CD4-positive, alpha-beta T cell treated with Interleukin-15 for 1 hour (primary cell): Measurements from ENCODE around the gene PTH1R.

ENCODE experiments used
- DNase-seq: peaks from one replicate; pipeline ENCODE4 v3.0.0-alpha.2; 2020

Gene PTH1R

DNA sequence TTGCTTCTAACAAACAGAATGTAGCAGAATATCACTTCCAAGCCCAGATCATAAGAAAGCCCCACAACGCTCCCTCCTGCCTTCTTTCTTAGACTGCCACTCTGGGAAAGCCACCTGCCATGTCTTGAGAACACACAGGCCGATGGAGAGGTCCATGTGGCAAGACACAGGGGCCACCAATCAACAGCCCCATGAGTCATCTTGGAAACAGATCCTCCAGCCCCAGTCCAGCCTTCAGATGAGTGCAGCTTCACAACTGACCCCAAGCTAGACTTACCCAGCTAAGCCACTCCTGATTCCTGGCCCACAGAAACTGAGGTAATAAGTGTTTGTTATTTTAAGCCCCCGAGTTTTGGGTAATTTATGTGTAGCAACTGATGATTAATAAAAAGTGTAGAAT, 39.7 kb downstream of the PTH1R start:
- DNase-seq, result no peak

DNA sequence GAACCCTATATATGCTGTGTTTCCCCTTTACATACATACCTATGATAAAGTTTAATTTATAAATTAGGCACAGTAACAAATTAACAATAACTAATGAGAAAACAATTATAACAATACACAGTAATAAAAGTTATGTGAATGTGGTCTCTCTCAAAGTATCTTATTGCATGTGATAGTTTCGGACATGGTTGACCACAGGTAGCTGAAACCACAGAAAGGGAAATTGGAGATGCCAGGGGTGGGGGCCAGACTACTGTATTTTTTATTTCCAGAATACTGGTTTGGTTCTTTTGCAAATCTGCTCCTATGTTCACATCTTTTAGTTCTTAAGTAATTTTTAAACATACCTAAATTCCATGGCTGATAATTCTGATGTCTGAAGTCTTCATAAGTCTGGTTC, 40.7 kb downstream of the PTH1R start:
- DNase-seq, result no peak

DNA sequence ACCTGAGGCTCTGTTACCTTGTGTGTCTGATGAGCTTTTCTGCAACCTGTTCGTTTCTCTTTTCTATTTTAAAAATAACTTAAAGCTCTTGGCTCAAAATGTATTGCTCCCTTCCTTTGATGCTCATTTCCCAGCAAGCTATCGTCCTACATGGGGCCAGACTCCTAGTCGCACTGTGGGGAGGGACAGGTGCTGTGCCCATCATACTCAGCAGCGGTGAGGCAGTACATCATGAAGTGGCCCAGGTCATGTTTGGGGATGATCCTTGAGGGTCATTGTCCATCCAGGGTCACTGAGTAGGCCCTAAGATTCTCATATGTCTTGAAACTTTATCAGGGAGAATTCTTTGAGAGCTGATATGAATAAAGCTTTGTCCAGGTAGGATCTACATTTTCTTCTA, 41.1 kb downstream of the PTH1R start:
- DNase-seq, result no peak

DNA sequence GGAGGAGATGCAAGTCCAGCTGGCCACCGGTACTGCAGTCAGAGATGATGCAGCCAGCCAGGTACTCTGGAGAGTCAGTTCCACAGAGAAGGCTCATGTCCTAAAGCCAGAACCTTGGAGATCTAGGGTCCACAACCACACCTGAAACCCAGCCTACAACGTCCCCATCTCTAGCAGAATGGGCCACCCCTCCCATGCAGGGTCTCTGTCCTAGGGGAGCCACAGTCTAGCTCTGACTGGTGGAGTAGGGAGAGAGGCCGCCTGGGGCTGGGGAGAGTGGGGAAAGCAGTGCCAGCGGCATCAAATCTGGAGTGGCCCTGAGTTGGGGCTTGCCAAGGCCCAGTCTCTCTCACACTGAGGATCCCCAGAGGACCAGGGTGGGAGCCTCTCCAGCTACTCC, 43.5 kb downstream of the PTH1R start:
- DNase-seq, result no peak

DNA sequence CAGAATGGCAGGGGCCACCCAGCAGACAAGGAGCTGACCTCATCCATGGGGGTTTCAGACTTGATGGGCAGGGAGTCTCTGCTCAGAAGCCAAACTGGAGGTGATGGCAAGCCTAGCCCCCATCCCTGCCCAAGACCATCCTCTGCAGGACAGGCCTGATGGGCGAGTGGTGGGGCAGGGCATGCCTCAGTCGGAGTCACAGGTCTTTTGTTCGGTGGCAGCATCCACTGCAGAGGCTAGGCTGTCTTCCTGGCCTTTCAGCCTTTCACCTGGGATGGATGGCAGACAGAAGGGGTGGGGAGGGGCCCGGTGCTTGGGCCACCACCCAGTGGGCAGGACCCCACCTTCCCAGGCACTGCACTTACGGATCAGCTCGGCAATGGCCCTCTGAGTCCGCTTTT, 44.4 kb downstream of the PTH1R start:
- peak; percentile 6 for DNase-seq

DNA sequence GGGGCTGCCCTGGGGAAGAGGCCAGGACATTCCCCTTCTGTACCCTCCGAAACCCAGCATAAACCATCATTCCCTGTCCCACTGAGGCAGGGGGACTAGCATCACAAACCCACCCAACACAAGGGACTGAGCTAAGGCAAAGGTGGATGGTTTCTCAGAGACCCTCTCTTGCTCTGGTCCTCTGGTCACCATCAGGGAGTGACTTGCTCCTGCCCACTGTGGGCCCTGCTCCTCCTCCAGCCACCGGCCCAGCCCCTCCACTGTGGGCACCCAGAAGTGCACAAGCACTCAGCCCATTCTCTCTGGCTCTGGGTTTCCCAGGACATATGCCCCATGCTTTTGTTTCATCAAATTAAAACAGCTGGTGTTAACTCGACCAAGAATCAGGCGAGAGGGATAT, 44.9 kb downstream of the PTH1R start:
- peak; percentile 8 for DNase-seq

DNA sequence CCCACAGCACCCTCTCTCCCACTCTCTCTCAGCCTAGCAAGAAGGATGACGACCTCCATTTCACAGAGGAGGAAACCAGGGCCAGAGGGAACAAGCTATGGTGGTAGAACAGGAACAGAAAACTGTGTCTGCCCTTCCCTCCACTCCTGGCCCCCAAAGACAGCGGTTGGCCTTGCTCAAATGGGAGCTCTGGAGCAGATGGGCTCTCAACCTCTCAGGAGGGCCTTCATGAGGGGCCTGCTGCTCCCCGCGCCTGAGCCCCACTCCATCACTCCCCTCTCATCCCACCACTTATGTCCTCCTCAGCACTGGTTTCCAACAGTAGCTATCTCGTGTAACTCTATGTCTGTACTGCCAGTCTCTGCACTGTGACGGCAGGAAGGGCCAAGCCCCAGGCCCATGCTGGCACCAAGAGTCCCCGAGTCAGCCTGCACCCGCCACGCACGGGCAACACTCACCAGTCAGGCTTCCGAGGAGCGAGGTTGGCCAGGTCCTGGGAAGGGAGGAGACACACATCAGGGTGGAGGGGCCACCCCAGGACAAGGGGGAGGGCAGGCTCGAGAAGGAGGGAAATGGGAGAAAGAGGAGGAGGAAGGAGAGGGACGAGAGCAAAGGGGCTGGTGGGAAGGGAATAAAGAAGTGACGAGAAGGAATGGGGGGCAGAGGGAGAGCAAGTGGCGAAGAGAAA, 45.5 kb downstream of the PTH1R start:
- DNase-seq, result peak; percentile 4

DNA sequence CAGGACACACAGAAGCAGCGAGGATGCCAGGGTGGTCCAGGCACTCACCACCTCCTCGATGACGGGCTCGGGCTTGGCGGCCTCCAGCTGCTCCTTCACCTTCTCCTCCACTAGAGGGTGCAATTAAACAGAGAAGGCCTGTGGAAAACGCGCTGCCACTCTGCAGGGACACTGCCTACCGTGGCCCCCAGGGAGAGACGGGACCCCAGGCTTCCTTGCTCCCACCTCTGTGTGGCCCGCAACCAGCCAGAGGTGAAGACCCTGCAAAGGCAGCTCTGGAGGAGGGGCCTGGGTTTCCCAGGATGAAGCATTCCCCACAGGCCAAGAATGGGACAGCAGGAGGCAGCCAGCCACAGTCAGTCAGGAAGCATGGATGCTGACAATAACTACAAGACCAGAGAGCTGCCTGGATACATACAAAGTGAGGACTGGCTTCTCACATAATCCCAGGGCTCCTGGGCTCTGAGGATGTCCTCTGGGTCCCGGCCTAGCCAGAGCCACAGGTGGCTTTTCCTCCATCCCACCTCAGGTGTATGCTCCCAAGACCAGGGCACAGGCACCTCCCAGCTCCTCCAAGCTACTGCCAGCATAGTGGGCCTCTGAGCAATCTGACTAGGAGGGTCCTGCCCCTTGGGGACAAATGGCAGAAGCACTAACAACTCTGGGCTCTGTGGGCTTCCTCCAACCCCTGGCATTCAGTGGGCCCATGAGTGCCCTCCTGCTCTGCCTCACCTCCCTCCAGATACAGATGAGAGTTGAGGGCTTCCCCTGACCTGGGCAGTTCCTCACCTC, 46.2 kb downstream of the PTH1R start:
- peak; percentile 41 for DNase-seq

DNA sequence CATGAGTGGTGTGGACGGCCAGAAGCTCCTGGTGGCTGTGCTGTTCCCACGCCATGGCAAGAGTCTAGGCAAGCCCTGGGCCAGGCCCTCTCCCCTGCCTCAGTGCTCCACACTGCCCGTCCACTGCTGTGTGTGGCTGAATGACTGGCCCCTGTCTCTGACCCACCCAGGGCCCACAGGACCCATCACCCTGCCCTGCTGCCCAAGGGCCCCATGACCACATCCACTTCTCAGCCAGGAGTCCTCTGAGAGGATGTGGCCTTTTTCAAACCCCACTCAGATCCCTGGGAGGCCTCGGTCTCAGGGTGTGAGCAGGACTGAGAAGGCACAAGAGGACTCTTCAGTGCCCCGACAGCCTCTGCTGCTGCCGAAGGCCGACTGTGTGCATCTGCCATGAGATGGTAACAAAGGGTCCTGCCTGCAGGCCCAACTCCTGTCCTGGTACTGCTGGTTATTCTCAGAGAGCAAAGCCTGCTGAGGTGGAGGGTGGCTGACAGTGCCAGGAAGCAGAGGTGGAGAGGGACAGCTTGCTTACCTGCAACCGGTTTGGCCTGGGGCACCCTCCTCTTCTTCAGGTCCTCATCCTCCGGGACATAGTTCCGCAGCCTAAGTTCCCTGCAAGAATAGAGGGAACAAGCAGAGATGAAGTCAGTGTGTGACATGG, 47.5 kb downstream of the PTH1R start:
- DNase-seq, result peak; percentile 13

DNA sequence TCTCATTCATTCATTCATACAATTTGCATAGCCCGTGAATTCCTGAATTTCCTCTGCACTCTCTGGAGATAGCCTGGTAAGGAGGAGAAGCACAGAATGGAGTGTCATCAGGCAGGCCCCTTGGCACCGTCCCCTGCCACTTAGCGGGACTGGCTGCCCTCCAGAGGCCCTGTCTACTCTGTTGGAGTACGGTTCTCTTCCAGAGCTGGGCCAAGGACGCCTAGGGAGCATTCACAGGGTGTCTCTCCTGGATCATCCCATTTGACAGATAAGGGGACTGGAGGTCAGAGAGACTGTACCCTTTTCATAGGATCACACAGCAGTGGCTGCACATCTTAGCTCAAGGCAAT, 48.0 kb downstream of the PTH1R start:
- DNase-seq, result no peak

DNA sequence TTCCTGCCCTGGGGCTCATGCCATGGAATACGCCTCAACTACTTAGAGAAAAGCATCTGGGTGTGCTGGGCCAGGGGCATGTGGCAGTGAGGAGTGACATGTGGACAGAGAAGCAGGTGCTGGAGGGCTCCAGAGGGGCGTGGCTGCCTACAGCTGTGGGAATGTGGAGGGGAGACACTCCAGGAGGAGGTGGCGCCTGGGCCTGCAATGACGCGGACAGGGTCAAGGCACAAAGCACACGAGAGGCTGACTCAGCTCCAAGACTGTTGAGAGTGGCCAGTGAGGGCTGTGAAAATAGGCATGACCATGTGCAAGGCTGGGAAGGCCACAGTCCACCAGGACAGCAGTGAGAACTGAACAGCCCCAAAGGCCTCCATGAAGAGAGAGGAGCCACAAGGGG, 48.5 kb downstream of the PTH1R start:
- peak; percentile 15 for DNase-seq

DNA sequence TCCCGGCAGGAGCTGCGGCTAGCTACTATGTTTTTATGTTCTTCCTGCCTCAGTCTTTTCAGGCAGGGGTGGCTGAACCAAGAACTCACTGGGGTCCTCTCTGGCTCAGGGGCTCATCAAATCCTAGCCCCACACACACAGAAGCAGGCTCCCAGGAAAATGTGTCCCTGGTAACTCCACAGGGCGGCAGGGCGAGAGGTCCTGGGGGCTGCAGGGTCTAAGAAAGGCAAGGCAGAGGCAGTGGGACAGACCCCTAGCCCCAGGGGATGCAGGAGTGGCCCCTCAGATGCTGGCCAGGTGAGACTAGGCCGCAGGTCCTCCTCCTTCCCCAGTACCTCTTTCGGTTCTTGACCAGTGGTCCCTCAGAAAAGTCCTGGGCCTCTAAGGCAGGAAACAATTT, 48.9 kb downstream of the PTH1R start:
- DNase-seq, result no peak

DNA sequence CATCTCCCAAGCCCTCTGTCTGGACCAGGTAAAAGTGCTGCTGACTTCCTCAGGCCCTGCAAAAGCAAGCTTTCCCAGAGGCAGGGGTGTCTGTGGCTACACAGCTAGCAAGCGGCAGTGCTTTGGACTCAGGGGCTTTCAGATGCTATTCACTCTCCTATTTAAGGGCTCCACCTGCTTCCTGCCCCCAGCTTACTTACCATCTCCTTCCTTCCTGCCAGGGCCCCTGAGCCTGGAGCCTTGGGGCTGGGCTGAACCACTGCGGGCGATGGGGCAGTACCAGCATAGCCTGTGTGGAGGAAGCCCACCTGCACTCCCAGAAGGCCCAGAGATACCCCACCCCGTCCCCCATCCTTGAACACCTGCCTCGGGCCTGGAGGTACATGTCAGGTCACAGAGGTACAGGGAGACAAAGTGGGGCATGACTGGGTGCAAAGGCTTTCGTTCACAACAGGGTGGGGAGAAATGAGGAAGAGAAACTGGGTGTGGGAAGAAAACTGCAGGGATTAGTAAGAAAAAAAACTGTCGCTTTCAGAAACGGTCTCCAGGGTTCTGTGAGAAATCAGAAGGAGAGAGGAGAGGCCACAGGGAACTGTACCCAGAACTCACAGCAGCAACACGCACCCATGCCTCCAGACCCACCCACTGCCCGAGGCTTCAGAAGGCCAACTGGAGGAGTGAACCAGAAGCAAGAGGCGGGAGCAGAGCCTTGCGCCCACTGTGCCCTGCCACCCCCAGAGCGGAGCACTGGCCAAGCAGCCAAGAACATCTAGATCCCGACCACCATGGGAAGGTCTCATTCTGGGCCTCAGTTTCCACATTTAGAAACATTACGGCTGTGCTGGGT, 49.6 kb downstream of the PTH1R start:
- peak; percentile 59 for DNase-seq

DNA sequence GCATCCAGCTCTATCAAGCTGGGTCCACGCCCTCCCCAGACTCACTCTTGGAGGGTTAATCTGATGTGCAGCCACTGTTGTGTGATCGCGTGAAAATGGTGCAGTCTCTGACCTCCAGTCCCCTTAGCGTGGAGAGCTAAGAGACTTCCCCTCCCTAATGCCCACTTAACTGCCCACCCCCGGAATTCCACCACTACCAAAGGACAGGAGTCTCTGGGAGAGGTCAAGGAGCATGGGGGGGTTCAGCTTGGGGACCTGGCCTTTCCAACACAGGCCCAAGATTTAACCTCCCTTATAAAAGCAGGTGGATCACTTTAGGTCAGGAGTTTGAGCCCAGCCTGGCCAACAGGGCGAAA, 50.2 kb downstream of the PTH1R start:
- DNase-seq, result no peak

DNA sequence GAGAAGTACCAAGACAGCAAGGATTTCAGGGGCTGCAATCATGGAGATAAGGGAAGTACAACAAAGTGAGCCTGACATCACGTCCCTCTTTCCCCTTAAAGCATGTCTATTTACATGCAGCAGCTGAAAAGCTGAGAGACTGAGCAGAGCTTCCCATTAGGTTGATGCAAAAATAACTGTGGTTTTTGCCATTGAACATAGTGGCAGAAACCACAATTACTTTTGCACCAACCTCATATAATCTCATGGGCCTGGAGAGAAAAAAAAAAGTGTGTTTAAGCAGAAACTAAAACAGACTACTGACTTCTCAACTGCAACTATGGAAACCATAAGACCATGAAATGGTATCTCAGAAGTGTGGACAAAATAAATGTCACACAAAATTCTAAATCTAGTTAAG, 50.8 kb downstream of the PTH1R start:
- peak; percentile 13 for DNase-seq

DNA sequence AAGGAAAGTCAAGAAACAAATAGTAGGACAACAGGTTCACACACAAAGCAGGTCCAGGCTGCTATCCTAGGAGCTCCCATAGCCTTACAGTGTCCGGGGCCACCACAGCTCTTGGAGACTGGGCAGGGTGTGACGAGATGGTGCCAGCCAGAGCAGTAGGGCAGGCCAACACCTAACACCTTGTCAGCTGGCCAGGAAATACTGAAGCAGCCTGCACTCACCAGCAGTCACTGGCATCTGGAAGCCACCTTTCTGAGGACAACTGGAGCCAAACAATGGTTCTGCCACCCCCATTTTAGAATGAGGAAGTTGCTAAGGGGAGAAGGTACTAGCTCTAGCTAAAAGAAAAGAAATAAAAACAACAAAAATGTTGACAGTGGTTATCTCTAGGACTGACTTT, 51.8 kb downstream of the PTH1R start:
- peak; percentile 16 for DNase-seq

DNA sequence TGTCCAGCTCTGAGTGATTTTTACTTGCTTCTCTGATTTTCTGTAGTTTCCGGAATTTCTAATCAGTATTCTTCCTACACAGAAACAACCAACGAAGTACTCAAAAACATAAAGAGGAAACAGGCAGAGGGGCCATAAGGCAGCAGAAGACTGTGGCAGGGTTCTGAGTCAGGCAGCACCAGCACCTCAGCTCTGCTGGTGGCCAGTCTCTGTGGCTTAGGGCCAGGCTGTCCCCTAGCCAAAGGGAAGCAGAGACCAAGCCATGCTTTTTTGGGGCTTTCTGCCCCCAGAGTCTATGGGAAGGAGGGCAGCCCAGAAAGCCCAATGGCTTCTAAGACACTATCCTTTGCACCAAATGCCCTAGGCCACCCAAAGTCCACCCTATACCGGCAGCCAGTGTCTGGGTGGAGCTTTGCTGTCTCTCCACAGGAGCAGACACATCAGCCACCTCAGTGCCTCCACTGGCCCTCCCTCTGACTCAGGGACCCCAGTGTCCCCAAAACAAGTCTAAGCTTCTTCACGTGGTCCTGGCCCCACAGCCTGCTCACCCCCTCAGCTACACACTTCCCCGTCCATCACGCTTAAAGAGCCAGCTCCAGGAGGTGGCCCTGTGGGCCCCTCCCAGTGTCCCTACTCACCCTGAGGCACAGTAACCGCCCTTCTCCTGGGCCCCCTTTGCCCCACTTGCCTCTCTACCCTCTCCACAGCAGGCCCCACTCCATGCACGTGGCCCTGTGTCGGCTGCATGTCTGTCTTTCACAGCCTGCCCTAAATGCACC, 52.8 kb downstream of the PTH1R start:
- peak; percentile 60 for DNase-seq

DNA sequence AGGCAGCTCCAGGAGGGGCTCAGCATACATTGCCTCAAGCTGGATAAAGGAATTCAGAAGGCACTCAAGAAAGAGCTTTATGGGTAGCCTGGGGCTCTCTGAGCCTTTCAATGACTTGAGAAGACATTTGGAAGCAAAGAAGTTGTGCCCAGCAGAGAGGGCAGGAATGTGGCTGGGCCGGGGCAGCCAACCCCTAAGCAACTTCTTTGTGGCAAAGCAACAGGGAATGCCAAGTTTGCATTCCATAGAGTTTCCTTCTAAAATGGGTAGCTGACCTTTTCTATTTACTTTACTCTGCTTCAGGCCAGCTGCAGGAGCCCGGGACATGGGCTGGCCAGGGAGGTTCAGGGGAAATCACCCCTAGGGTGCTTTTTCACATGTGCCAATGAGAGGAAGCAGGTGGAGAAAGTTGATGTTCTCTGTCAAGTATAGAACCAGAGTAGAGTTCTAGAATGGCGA, 53.5 kb downstream of the PTH1R start:
- DNase-seq, result no peak

DNA sequence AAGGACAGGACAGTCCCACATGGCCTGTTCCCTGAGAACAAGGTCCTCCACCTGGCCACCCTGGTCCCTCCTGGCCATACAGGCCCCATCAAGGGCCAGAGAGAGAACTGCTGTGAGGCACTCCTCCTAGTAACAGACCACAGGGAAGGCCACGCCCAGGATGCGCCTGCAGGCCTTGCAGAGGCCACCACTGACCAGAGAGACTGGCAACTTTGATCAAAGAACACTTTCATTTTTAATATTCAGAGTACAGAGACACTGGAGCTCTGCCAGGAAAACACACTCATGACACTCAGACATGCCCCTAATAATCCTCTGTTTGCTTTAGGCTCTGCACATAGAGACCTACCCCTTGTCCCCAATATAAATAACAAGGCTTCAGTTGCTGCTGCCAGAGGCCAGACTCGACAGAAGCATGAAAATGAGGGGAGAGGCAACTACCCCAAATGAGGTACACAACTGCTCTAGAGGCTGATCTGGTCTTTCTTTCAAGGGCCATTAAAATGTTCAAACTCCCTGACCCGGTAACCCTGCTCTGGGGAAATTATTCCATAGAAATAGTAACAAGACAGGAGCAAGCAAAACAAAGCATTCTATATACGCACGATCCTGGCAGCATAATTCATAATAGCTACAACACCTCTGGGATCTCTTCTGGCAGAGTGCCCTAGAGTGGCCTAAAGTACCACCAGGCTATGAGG, 54.3 kb downstream of the PTH1R start:
- peak; percentile 62 for DNase-seq

DNA sequence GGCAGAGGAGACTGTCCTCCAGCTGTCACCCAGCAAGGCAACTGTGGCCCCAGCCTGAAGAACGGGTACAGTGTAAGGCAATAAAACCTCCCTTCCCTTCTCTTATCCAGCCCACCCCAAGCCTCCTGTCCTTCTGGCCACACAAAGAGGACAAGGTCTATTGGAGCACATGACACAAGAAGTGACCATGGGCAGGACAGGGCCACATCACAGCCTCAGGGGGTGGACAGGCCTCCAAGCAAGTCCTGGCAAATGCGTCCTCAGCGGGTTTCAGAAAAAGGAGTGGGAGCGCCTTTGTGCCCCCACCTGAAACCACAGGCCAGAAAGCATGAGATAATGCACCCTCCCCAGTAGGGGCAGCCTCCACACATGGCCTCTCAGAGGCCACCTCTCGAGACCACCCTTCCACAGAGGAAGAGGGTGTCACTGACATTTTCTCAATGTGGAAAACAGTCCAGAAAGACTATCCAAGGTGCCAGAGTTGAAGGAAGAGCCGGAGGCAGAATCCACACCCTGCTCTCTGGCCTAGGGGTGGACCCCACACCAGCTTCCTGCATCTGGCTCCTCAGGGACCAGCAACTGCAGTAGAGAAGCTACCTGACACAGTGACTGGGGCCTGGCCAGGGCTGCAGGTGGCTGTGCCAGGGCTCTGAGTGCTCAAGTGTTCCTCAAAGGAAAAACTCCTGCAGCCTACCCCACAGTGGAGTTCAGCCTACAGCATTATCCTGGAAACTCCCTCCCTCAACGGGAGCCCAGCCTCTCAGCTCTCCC, 55.1 kb downstream of the PTH1R start:
- DNase-seq, result no peak

DNA sequence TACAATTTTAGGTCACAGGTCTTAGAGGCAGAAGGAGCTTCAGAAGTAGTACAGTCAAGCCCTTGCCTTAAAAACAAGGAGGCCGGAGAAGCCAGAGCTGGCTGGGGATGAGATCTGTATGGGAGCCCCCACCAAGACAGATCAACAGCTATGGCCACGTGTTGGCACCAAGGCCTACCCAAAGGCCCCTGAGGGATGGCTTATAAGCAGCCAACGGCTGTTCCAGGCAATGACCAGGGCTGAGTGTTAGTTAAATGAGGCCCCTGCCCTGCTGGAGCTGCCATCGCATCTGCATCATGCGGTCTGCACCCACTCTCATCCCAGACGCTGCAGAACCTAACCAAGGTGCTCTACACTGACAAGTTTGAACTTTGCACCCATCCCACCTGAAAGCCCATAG, 55.7 kb downstream of the PTH1R start:
- no peak for DNase-seq
